HG02763 (cell line): Measurements from ENCODE around the gene XYLT1.

Source experiments
- ATAC-seq: cut with Tn5 transposase; IDR thresholded peaks from one replicate; pipeline ENCODE4 v1.9.1; 2021; ENCODE audit warnings: mild to moderate bottlenecking, moderate library complexity; ENCODE audit not compliant: unreplicated experiment

The XYLT1 gene

DNA sequence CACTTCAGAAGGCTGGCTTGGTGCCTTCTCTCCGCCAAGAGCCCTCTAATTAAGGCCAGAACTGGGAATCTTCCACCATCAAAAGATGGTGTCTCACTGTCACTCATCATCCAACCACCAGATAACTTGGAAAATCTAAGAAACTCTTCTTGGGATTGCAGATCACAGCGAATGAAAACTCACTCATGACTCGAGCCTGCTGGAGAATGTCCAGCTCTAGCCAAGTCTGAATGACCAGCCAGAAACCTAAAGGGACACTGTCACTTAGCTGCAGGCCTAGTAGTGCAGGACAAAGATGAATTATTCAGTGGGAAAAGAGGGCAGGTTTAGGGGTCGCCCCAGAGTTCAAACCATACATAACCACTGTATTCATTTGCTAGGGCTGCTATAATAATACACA lies 107.8 kb downstream of the XYLT1 start:
- no peak for ATAC-seq

DNA sequence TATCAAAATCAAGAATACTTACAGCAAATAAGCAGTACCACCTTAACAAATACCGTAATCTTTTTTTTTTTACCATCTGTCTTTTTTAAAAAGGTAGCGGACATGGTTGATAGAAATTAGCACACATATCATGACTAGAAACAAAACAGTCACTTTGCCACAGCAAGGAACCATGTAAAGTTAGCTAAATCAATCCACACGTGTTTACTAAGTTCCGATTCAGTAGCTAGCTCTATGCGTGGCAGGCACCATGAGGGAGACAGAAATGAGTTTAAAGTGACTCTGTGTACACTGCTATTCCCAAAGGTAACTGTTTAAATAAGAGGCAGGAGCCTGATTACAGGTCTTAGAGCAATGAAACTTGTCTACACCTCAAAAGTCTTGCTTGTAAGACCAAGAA lies 108.6 kb downstream of the XYLT1 start:
- ATAC-seq = no peak

DNA sequence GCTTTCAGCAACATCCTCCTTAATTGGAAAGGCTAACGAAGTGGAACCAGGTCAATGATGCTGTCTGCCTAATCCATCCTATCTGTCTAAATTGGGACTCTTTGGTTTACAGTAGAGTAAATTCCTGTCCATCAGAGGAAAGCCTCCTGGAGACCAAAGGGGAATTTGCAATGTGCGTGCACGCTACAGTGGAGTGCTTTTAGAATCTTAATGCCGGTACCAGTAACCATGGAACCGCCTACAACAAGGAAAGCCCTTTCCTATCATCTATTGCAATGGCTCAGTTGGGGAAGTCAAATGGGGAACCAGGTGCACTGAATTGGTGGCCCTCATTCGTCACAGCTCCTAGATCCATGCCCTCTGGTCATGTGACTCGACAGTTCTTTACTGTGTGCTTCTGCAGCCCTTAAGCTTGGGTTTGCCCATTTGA lies 110.1 kb downstream of the XYLT1 start:
- no peak for ATAC-seq

DNA sequence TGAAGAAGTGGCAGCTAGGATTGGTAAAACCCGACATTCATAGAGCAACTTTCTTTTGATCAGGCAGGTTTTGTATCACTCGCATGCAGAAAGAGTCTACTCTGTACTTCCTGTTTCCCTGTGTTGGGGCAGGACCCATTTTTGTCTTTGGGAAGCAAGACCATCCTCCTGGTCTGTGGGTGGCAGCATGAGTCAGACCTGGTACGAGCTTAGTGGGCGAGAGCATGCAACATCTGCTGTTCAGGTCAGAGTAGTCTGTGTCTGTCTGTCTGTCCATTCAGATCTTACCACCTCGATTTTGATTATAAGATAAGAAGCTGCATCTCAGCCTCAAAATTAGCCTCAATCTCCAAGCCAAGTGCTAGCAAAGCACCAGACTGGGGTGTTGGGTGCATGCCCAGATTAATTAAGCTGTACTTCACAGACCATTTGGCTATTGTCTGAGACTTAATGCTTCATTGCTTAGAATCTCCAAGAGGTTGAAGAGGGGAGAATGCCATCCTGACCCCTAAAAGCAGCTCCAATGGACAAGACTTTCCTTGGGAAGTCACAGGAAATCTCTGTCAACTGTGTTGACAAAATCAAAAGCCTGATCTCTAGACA lies 110.9 kb downstream of the XYLT1 start:
- no peak for ATAC-seq

DNA sequence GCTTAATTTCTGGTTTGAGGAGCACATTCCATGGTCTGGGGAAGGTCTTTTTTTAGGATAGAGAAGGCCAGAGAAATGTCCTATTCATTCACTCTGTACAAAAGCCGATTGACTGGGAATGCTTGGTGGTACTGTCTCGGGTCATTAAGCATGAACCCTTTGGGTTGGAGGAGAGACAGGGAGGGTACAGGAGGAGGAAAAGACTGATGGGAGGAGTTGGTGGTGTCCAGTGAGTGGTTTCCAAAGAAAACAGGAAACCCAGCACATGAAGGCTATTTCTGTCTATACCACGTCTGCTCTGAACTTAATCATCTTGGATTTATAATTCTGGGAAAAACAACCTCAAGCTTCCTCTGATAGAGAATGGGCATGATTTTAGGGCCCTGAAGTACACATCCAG lies 111.9 kb downstream of the XYLT1 start:
- ATAC-seq = no peak

DNA sequence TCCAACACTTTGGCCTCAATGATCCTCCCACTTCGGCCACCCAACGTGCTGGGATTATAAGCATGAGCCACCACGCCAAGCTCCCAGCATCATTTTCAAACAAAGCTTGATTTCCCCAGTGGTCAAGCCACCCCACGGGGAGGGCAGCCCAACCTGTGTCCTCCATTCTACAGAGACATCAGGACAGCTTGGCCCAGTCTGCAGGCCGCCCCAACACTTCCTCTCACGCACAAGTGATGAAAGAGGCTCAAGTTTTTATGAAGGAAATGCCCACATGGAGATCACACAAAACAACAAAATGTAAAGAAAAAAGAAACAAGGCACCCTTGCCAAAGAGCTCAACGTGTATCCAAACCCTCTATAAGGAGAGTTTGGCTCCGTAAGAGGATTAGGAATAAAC lies 112.4 kb downstream of the XYLT1 start:
- ATAC-seq = no peak

DNA sequence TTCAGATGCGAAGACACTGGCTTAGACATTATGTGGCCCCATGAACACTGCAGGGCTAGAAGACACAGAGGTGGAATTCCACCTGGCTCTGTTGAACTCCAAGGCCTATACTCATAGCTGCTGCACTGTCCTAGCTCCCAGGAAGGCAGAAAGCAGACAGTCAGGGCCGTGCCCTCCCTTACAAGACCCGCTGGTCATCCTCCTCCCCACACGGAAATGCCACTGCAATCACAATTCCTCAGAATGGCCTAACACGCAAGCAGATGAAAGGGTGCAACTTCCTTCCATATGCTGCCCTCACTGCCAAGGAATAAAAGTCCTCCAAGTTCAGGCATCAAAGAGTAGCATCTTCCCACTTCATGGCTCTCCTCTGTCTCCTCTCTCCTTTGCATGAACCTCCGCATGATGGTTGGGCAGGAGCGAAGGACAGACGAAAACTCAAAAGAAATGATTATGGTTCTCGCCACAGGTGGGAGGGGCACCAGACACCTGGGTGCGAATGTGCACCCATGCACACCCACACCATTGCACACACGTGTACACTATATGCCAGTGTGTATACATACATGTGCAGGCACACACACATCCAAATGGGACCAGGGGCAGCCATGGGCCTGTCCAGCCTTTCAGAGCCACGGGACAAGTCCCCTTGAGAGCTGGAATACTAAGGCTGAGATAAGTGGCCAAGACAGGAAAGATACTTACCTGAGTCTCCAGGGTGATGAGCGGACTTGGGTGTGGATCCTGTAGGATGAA lies 113.3 kb downstream of the XYLT1 start:
- no peak for ATAC-seq

DNA sequence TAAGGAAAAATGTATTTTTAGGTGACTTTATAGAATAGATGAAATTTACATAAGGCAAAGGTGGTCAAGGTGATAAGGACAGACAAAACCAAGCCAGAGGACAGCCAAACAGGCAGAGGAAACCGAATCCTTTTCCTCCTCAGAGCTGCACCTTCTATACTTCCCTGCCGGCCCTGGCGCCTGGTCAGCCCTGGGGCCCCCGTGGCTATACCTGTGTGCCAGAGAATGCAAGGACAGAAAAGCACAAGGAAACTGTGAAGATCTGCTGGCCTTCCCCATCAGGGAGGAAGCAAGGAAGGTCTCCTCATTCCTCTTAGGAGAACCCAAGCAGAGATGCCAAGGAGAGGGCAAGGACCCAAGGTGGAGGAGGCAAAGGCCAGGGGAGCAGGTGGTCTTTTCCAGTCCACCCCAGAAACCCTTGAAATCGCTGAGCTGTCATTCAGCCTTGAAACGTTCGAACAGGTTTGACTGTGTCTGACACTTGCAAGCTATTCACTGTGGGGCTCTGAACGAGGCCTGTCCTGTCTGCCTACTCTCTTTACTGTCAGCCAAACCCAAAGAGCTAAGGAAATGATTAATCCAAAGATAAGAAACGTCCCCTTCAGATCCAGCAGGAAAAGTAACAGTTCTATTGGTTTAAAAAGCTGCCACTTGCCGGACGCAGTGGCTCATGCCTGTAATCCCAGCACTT lies 114.4 kb downstream of the XYLT1 start:
- ATAC-seq = no peak

DNA sequence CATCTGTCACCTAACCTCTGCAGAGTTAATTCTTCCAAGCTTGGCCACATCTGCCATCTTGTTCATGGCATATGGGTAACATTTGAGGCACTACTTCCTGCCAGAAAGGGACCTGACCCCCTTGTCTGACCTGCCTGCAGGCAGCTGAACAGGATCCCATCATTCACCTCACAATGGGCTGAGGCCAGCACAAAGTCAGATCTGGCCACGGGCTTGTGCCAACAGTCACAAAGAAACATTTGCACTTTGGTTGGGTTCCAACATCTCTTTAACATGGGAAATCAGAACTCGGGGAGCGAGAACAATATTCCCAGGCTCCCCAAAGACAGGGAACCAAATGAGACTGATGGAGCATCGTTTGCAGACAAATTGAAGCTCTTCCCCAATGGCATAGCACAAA lies 116.1 kb downstream of the XYLT1 start:
- ATAC-seq = no peak

DNA sequence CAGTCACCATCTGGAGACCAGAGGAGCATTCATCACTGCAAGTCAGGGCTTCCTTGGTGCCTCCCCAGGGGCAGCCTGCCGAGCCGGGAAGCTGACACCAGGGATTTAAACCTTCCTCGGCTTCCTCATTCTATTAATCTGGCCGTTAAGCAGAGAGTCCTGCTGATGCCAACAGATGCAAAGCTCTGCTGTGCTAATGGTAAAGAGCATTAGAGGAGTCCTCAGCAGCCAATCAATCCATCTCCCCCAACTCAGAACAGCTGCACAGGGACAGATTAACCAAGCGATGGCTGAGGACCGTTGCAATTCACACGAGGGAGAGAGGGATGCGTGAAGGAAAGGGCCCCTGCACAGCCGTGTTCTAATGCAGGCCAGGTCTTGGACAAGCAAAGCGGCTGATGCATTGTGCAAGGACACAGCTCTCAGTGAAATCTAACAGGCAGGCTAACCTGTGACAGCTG lies 116.6 kb downstream of the XYLT1 start:
- no peak for ATAC-seq

DNA sequence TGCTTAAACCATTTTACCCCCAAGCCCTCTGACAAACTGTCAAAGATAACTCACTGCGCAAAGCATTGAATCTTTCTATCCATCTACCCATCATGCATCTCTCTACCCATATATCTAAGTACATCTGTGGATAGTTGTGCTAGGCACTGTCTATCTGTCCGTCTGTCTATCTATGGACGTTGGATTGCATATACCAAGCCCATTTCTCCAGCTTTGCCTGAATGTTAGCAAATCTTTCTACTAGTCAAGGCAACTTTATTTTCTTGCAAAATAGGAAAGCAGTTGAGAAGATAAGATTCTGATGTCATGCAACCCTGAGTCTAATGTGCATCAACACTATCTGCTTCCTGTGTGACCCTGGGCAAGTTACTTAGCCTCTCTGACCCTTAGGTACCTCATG lies 117.2 kb downstream of the XYLT1 start:
- ATAC-seq = no peak

DNA sequence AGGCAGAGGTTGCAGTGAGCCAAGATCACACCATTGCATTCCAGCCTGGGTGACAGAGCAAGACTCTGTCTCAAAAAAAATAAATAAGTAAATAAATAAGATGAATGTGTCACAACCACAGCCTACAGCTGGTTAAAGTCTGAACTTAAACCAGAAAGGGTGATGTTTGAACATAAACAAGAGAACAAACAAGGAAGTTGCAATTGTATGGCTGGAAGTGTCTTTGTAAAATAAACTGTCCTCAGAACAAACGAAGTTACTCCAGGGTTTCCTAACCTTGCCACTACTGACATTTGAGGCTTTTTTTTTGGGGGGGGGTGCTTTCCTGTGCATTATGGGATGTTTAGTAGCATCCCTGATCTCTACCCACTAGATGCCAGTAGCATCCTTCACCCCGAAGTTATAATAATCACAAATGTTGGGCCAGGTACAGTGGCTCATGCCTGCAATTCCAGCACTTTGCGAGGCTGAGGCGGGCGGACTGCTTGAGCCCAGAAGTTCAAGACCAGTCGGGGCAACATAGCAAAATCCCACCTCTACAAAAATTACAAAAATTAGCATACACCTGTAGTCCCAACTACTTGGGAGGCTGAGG lies 119.2 kb downstream of the XYLT1 start:
- no peak for ATAC-seq

DNA sequence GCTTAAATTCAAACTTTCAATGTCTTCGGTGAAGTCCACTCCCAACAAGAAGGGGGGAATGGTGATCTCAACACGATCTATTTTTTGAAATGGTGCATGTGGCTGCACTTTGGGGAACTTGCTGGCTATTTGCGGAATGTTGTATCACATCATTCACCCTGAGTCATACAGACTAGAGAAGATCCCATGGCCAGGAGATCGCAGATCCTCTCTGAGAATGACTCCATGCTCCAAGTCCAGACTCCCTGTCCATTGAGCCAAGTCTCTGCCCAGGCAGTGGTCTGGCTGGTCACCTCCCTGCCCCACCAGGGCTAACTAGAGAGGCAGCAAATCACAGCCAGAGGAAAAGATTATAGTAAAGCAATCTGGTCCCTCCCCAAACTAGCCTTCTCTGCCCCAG lies 120.6 kb downstream of the XYLT1 start:
- ATAC-seq = no peak

DNA sequence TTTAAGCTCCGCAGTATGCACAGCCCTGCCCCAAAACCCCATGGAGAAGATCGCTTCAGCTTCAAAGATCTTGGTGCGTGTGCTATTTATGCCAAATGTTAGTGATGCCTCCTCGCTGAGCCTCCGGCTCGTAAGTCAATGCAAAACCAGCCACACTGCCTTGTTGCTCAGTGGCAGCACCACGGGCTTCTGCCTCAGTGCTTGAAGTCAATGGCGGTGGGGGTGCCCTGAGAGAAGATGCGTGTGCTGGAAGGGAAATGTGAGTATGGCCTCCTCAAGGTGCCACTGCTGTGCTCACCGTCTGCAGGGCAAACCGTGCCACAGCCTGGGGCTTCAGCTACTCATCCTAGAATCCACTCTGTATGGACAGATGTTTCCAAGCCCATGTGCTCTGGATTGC lies 121.9 kb downstream of the XYLT1 start:
- no peak for ATAC-seq

DNA sequence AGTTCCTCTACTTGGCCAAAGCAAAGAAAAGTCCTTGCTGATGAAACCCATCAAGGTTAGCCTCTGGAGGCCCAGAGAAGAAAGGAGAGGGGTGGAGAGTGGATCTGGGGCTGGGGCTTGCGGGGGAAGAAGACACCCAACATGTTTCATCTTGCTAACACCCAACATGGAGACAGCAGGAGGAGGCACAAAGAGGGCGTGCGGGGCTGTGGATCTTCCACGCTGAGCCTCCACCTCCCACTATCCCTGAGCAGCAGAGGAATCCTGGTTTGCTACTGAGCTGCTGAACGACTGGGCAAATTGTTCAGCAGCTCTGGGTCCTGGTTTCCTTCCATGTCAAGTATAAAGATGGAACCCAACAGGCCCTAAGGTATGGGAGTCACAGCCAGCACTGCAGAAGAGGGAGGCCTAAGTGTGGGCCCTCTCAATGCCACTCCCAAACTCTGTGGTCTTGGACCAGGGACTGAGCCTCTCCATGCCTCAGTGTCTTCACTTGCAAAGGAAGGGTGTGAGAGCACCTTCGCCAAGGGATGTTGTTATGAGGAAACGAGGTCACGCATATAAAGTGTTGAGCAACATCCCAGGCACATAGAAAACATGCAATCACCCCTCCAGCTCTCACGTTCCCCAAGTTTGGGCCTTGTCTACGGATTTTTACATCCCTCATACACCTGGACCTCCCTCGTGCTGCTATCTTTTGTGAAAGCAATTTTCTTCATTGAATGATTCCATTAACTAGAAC lies 122.5 kb downstream of the XYLT1 start:
- ATAC-seq = no peak

DNA sequence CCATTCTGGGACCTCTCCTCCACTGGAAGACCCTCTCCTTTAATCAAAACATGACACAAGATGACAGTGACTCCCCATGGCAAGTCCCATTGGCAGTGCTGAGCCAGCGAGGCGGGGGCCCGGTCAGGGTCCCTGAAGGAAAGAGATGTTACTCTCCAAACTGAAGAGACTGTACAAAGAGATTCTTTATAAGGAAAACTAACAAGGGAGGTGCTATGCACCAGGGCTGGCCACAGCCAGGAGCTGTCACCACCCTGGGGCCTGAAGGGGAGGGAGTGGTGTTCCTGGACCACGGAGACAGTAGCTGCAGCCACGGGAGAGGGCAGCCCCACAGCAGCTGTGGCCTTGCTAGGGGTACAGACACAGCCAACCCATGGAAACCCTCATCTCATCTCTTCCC lies 123.1 kb downstream of the XYLT1 start:
- no peak for ATAC-seq

DNA sequence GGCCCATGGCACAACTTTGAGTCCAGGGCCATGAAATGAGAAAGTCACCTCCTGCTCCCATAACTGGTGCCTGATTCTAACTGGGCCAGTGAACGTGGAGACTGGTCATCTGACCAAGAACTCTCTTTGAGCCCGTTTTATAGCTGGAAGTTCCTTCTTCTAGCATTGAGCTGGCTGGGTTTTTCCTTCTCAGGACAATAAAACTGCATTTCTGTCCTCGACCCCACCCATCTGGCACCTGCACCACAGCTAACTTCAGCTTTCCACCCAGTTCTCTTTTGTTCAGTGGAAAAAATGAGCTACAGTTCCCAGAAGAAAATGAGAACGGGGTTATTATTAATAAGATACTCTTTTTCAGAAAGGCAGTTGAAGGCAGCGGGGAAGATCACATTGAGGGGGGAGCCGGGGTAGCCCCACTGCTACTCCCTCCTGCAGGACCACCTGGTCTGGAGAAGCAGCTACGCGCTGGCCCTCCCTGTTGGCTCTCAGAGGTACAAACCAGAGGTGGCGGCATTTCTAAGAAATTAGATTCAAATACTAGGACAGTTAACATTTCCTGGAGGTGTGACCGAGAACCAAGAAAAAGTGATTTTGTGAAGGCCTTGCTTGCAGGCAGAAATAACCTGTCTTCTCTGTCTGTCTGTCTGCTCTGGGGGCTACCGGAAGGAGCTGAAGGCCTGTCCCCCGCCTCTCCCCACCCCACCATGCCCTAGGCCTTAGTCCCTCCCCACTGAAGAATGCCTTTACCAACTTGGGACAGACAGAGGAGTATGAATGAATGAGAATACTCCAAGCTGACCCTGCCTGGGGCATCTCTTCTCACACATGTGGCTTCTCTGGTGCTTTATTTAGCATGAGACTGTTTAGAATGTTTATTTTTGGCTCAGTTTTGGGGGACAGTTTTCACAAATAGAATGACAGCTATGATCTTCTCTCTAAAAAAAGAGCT lies 123.9 kb downstream of the XYLT1 start:
- ATAC-seq = no peak

DNA sequence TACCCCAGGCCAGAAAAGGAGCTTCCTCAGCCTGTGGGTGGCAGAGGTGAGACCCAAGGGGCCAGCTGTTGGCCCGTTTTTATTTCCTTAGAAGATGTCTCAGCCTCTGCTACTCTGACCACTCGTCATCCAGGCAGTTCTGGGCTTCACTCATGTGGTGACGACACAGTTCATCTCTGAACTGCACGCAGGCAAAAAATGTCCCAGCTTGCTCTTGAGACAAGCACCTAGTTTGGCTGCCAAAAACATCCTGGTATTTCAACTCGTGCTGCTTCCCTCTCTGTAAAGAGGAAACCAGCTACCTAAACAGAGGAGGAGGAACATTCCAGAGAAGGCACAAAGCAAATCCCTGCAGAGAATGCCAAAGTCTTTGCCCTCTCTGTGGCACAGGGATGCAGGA lies 125.7 kb downstream of the XYLT1 start:
- ATAC-seq = no peak

DNA sequence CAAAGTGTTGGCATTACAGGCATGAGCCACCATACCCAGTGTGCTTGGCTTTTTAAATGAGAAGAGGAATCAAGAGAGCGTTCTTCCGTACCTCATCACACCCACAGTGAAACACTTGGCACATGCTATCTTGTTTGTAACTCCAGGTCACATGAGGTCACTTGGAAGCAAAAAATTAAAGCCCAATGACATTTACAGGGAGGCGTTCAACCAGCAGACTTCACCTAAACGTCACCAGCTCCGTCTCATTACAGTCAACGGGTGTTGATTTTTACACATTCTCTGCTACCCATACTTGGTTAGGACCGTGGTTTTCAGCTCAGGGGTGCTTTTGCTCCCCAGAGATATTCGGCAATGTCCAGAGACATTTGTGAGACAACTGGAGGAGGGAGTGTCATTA lies 127.0 kb downstream of the XYLT1 start:
- ATAC-seq = no peak

DNA sequence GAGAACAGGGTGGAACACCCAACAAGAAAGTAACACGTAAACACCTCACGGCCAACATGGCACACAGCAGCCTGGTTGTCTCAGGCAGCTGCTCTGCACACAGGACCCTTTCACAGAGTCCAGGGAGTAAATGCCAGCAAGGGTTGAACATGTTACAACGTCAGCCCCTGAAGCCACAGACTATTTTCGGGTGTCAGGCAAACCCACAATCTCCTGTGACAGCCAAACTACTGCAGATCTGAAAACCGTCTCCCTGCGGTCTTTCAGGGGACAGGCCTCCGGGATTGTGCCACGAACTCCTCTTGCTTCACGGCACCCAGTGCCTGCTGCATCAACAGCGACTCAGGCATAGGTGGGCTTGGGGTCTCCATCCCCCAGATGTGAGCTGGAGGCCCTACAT lies 127.7 kb downstream of the XYLT1 start:
- ATAC-seq = no peak
